Tibial artery (tissue), 4 donors: ENCODE results near the gene MRGPRX4.
"Not testable (repeated sequence)": the region's sequence is repeated elsewhere in the genome, so short reads cannot be mapped to it uniquely, and the experiment has no call there.

Experiments
- DNase-seq, 2 donors: peaks; one replicate each; pipeline ENCODE4 v3.0.0-alpha.2; 2019
- H3K27ac ChIP-seq, 2 donors: fragments of 200-600 bp; sonication (generic) in 1 of 2; 1 replicate in 1 of 2; 2 replicates in 1 of 2; pipeline ENCODE4 v1.5.1; 2018 to 2019; ENCODE audit warnings: mild to moderate bottlenecking in 1 of 2
- H3K27me3 ChIP-seq, 2 donors: fragments of 200-600 bp; sonication (generic) in 1 of 2; one replicate each; pipeline versions ENCODE4 v1.5.1 to v1.6.0; 2016 to 2019
- H3K36me3 ChIP-seq, 3 donors: fragments of 200-600 bp; sonication (generic) in 2 of 3; one replicate each; pipeline ENCODE4 v1.5.1; 2016 to 2019; ENCODE audit warnings: mild to moderate bottlenecking in 2 of 3
- H3K4me1 ChIP-seq, 4 donors: fragments of 200-600 bp; sonication (generic) in 2 of 4; 1 replicate in 3 of 4; 2 replicates in 1 of 4; pipeline ENCODE4 v1.5.1; 2016 to 2019
- H3K4me3 ChIP-seq, 2 donors: fragments of 200-600 bp; sonication (generic) in 1 of 2; 1 replicate in 1 of 2; 2 replicates in 1 of 2; pipeline ENCODE4 v1.5.1; 2018 to 2019; ENCODE audit warnings: mild to moderate bottlenecking in 2 of 2
- H3K9me3 ChIP-seq, 3 donors: fragments of 200-600 bp; sonication (generic) in 1 of 3; one replicate each; pipeline ENCODE4 v1.5.1; 2016 to 2019
- CTCF ChIP-seq, 2 experiments: fragments of 200-600 bp in 1 of 2; fragments of 450-650 bp in 1 of 2; IDR thresholded peaks; one replicate each; pipeline ENCODE4 v1.5.1; 2017 to 2019; ENCODE audit warnings: antibody characterized with exemption in 2 of 2, mild to moderate bottlenecking in 1 of 2, moderate library complexity in 1 of 2
- intact Hi-C: fragments of 100-400 bp; cut with DNase I; formaldehyde crosslinking; loops from one replicate; pipeline ENCODE4 v1.15.0; 2023; ENCODE audit warnings: low total_unique reads

Gene MRGPRX4

GRCh38 chr11:18171377-18172000 lies 1.1 kb upstream of the MRGPRX4 start:
- Histone ChIP-seq H3K4me1 (no peaks in the 10 kb centered on the region), H3K27me3 (no peaks in the 10 kb centered on the region), H3K9me3 (no peaks in the 10 kb centered on the region), H3K4me3 (no peak overlapping the region), H3K27ac (no peak overlapping the region), H3K36me3 (no peaks in the 10 kb centered on the region)
- peak; percentile 21 to 23 for TF ChIP-seq CTCF (IDR thresholded peaks at IDR 0.05)
- no peak for DNase-seq
- intact Hi-C loops = no loop called here

GRCh38 chr11:18173225-18173866 lies 709 bp downstream of the MRGPRX4 start:
- Histone ChIP-seq H3K4me3 (no peak overlapping the region), H3K27ac (no peak overlapping the region), H3K27me3 (peaks cover 0 to 2% of the 10 kb centered on the region in 2 donors), H3K4me1 (no peaks in the 10 kb centered on the region), H3K9me3 (no peaks in the 10 kb centered on the region), H3K36me3 (no peaks in the 10 kb centered on the region)
- intact Hi-C loops = no loop called here
- TF ChIP-seq CTCF (IDR thresholded peaks at IDR 0.05) = no peak
- no peak for DNase-seq

GRCh38 chr11:18188796-18189195 lies 16.2 kb downstream of the MRGPRX4 start:
- no peak for DNase-seq
- H3K4me1 ChIP-seq = no peaks in the 10 kb centered on the region
- H3K4me3 ChIP-seq = no peak overlapping the region
- H3K36me3 ChIP-seq = no peaks in the 10 kb centered on the region
- H3K27ac ChIP-seq = no peak overlapping the region
- intact Hi-C loops = no loop called here
- TF ChIP-seq CTCF (IDR thresholded peaks at IDR 0.05) = no peak
- no peaks in the 10 kb centered on the region for H3K9me3 ChIP-seq
- no peaks in the 10 kb centered on the region for H3K27me3 ChIP-seq

GRCh38 chr11:18189476-18190245 lies 17.0 kb downstream of the MRGPRX4 start:
- H3K4me3 ChIP-seq, H3K36me3 ChIP-seq, H3K4me1 ChIP-seq, H3K9me3 ChIP-seq, H3K27ac ChIP-seq, H3K27me3 ChIP-seq, DNase-seq, intact Hi-C loops: not testable (repeated sequence)

- no peaks in the 10 kb centered on the region for H3K4me1 ChIP-seq
- intact Hi-C loops = no loop called here
- no peak overlapping the region for H3K4me3 ChIP-seq
- TF ChIP-seq CTCF (IDR thresholded peaks at IDR 0.05) = no peak
- no peak overlapping the region for H3K27ac ChIP-seq
- H3K9me3 ChIP-seq = no peaks in the 10 kb centered on the region
- no peaks in the 10 kb centered on the region for H3K27me3 ChIP-seq
- H3K36me3 ChIP-seq = no peaks in the 10 kb centered on the region
- DNase-seq = no peak
These were observed 18.7 kb downstream of the MRGPRX4 start for GRCh38 chr11:18191376-18191775.

- no peak for TF ChIP-seq CTCF (IDR thresholded peaks at IDR 0.05)
- H3K4me3 ChIP-seq = no peak overlapping the region
- intact Hi-C loops = no loop called here
- no peak overlapping the region for H3K27ac ChIP-seq
- no peaks in the 10 kb centered on the region for H3K27me3 ChIP-seq
- H3K9me3 ChIP-seq = no peaks in the 10 kb centered on the region
- H3K4me1 ChIP-seq = no peaks in the 10 kb centered on the region
- no peaks in the 10 kb centered on the region for H3K36me3 ChIP-seq
- no peak for DNase-seq
These were observed 20.4 kb downstream of the MRGPRX4 start for GRCh38 chr11:18193010-18193409.
